SHP77 treated with DMSO at 0.1 percent for 48 hours (cell line): ENCODE data around the gene CTNNA2.

ENCODE experiments used
- DNase-seq: peaks from one replicate; lab custom pipeline; 2025; lab: John Stamatoyannopoulos, UW

CTNNA2 gene

GRCh38 chr2:80568011-80568410, 1055.2 kb downstream of the CTNNA2 start:
- no peak for DNase-seq

GRCh38 chr2:80573167-80573566, 1060.3 kb downstream of the CTNNA2 start:
- DNase-seq, result no peak

GRCh38 chr2:80573950-80574349, 1061.1 kb downstream of the CTNNA2 start:
- DNase-seq, result no peak

DNA sequence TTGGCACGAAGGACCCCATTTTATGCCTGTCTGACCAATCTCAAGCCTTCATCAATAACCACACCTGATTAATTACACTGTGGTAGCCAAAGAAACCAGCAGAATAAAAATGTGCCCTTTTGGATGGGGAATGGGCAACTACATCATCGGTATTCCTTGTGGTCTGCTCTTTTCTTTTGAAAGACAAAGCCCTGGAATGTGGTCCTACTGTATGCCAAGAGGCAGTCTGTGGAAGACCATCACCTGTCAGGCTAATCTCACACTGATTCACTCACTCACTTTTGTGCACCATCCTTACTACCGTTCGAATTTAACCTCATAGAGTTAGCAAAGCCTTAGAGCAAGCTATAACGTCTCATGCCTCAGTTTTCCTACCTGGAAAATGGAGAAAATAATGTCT, 1066.9 kb downstream of the CTNNA2 start:
- no peak for DNase-seq

- DNase-seq, result no peak
Observed at GRCh38 chr2:80591233-80591632, 1078.4 kb downstream of the CTNNA2 start.

- DNase-seq, result no peak
Observed at GRCh38 chr2:80592106-80592505, 1079.3 kb downstream of the CTNNA2 start.

GRCh38 chr2:80610108-80610507, 1097.3 kb downstream of the CTNNA2 start:
- DNase-seq, result no peak

DNA sequence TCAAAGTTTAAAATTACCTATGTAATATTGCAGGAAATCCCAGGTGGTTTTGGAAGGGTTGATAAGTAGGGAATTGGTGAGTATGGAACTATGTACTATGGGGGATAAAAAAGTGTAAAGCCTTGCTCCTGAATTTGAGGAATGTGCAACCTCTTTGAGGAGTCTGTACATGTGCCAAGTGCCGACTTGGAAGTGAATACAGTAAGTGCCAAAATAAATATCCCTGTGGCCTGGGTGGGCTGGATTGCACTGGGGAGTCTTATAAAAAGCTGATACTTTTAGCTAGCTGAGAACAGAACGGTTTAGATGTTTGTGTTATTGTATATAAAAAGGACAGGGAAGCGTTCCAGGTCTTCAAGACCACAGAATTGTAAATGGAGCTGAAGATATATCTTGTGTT, 1108.8 kb downstream of the CTNNA2 start:
- no peak for DNase-seq

DNA sequence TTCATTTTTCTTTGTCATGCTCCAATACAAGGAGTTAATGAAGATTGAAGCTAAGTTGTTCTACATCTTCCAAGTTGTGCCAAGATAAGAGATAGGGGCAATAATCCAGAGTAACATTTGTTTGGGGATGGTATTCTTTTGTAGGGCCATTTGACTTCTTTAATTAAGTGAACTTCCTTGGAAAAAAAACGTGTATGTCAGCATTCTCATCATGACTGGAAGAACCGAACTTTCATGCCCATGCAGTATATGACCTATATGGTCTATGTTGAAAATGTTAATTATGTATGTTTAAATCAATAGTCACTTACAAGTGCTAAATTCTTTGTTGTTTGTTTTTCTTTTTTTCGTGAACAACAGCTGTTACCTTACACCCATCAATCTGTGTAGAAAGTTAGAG, 1111.2 kb downstream of the CTNNA2 start:
- DNase-seq, result no peak

DNA sequence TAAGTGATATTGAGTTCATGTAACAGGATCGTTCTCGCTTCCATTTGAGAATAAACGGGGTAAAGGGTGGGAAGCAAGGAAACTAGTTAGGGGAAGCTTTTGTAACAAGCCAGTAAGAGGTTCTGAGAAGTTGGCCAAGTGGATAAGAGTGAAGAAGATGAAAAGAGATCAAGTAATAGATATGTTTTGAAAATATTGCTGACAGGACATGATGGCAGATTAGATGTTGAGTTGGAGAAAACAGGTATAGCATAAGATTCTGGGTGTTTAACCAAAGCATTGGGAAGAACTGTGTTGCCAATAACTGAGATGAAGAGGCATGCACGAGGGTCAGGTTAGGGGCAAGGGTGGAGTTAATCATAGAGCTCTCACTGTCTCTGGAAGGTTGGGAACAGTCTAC, 1121.7 kb downstream of the CTNNA2 start:
- no peak for DNase-seq

GRCh38 chr2:80638783-80639182, 1125.9 kb downstream of the CTNNA2 start:
- DNase-seq, result no peak

- DNase-seq, result no peak
Observed at GRCh38 chr2:80642465-80642864, 1129.6 kb downstream of the CTNNA2 start.

GRCh38 chr2:80643598-80643997, 1130.7 kb downstream of the CTNNA2 start:
- no peak for DNase-seq

- DNase-seq, result no peak
Observed at GRCh38 chr2:80651435-80651834, 1138.6 kb downstream of the CTNNA2 start.

- DNase-seq, result no peak
Observed at GRCh38 chr2:80655265-80655664, 1142.4 kb downstream of the CTNNA2 start.

GRCh38 chr2:80670763-80671162, 1157.9 kb downstream of the CTNNA2 start:
- no peak for DNase-seq

DNA sequence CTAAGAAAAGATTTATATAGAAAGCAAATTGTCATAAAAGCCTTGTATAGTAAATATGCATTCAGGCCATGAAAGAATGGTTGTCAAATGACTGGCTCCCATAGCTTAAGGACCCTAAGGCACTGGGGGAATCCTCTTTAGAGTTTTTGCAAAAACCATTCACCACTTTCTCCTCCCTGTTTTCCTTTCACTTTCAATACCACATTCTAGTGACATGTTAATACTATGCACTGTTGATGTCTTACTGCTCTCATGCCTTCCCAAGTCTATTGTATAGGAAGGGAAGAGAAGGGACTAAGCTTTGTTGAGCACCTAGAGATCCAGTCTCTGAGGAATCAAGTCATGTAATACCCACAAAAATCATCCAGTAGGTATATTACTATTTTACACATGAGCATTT, 1174.7 kb downstream of the CTNNA2 start:
- no peak for DNase-seq

DNA sequence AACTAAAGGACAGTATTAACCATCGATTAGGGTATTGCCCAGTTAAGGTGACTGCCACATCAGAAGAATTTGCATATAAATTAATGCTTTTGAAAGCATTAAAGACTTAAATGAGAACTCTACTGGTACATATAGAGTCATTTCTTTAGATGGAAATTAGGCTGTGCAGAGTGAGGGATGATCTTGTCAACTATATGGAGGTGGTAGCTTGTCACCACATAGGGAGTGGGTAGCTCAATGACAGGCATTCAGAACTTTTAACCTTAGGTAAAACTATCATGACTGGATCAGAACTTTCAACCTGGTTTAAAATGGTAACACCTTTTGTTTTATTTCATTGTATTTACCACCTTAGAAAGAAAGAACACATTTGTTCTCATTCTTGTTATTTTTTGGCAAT, 1176.3 kb downstream of the CTNNA2 start:
- DNase-seq, result no peak
